GM12878 (cell line): ENCODE measurements around the gene CAMK2D. TPM values are rescaled to one million over a fixed set of nuclear protein-coding genes. Genes with fewer than 3 reads are reported as not detected.

ENCODE experiments used
- ATAC-seq: fragments of 200-7000 bp; cut with Tn5 transposase; 3 replicates; pipeline ENCODE4 v1.9.1; 2020; ENCODE audit warnings: mild to moderate bottlenecking, moderate library complexity
- BruUV-seq: library from RNA; stranded (reverse); fragments of 400-500 nt; replicated peaks from 2 replicates; lab custom pipeline; 2021; lab: Mats Ljungman, UMichigan
- CTCF ChIA-PET: fragments of 300-600 bp; sonication (Branson Sonifier 250); formaldehyde crosslinking; extraction: SDS; loops from one replicate; lab custom pipeline; 2021; ENCODE audit warnings: inconsistent platforms; lab: Yijun Ruan, JAX
- POLR2A ChIA-PET: fragments of 350-600 bp; formaldehyde crosslinking; extraction: SDS; loops from one replicate; lab custom pipeline; 2021; ENCODE audit warnings: inconsistent platforms; lab: Charles Lee
- RAD21 ChIA-PET: fragments of 300-600 bp; sonication (Branson Sonifier 250); formaldehyde crosslinking; loops from one replicate; lab custom pipeline; 2023; ENCODE audit warnings: antibody characterized with exemption; ENCODE audit not compliant: unreplicated experiment; lab: Charles Lee
- SMC1A ChIA-PET: fragments of 300-600 bp; sonication (Branson Sonifier 250); formaldehyde crosslinking; loops from one replicate; lab custom pipeline; 2023; ENCODE audit not compliant: unreplicated experiment, uncharacterized antibody; lab: Charles Lee
- DNase-seq: peaks from one replicate; pipeline ENCODE4 v3.0.0-alpha.2; 2011; ENCODE audit warnings: low read depth, low spot score
- FAIRE-seq: peaks from 3 replicates; lab custom pipeline; 2011; peaks lifted over from hg19 to GRCh38; lab: Jason Lieb, UNC
- H2AFZ ChIP-seq: 2 replicates; pipeline ENCODE4 v1.6.0; 2011; ENCODE audit warnings: low read depth, low read length, control low read depth; ENCODE audit not compliant: control insufficient read depth
- H3K27ac ChIP-seq: 2 replicates; pipeline ENCODE4 v1.5.1; 2011; ENCODE audit warnings: control low read depth; ENCODE audit not compliant: control insufficient read depth, insufficient read depth
- H3K27me3 ChIP-seq, 2 experiments: replicated peaks in 1 of 2; 2 replicates each; pipeline versions ENCODE4 v1.6.0 to v1.6.1; 2011; ENCODE audit warnings: low read length in 1 of 2; ENCODE audit not compliant: control insufficient read depth in 2 of 2, insufficient read depth in 2 of 2
- H3K36me3 ChIP-seq, 2 experiments: 2 replicates each; pipeline ENCODE4 v1.5.1; 2011; ENCODE audit warnings: low read length in 1 of 2; ENCODE audit not compliant: control insufficient read depth in 2 of 2, insufficient read depth in 2 of 2
- H3K4me1 ChIP-seq: 2 replicates; pipeline ENCODE4 v1.6.1; 2011; ENCODE audit warnings: mild to moderate bottlenecking, low read length, moderate library complexity, mixed read lengths; ENCODE audit not compliant: control insufficient read depth, insufficient read depth
- H3K4me2 ChIP-seq: 2 replicates; pipeline ENCODE4 v1.6.0; 2011; ENCODE audit warnings: control low read depth; ENCODE audit not compliant: control insufficient read depth, insufficient read depth
- H3K4me3 ChIP-seq: fragments of 200-600 bp; sonication (generic); 2 replicates; pipeline ENCODE4 v1.5.1; 2016
- H3K79me2 ChIP-seq: 2 replicates; pipeline ENCODE4 v1.6.0; 2011; ENCODE audit warnings: low read length; ENCODE audit not compliant: control insufficient read depth, insufficient read depth
- H3K9ac ChIP-seq: 2 replicates; pipeline ENCODE4 v1.8.0; 2011; ENCODE audit warnings: low read length, control low read depth, mixed read lengths; ENCODE audit not compliant: control insufficient read depth, insufficient read depth
- H3K9me3 ChIP-seq: replicated peaks from 3 replicates; pipeline ENCODE4 v1.5.1; 2011; ENCODE audit warnings: mild to moderate bottlenecking, low read length; ENCODE audit not compliant: control insufficient read depth, insufficient read depth
- H4K20me1 ChIP-seq: 2 replicates; pipeline ENCODE4 v1.6.0; 2011; ENCODE audit not compliant: control insufficient read depth, insufficient read depth
- CHD2 ChIP-seq: IDR thresholded peaks from 2 replicates; pipeline ENCODE4 v1.6.1; 2011; ENCODE audit warnings: low read depth, low read length, improper control_type of control experiment, borderline replicate concordance
- CTCF ChIP-seq, 3 experiments: IDR thresholded peaks in 2 of 3; conservative IDR thresholded peaks in 1 of 3; 2 replicates each; pipeline ENCODE4 v1.5.1; 2011; ENCODE audit warnings: low read depth in 3 of 3, low read length in 3 of 3, mild to moderate bottlenecking in 3 of 3, control low read depth in 2 of 3, moderate library complexity in 2 of 3, inconsistent platforms in 1 of 3, mixed read lengths in 1 of 3; ENCODE audit not compliant: control insufficient read depth in 2 of 3, insufficient read depth in 1 of 3; ENCODE audit errors: extremely low read depth in 1 of 3
- ESRRA ChIP-seq: IDR thresholded peaks from 2 replicates; pipeline ENCODE4 v1.6.1; 2012; ENCODE audit warnings: mild to moderate bottlenecking, low read length, improper control_type of control experiment
- FOXM1 ChIP-seq: IDR thresholded peaks from 2 replicates; pipeline ENCODE4 v1.6.1; 2012; ENCODE audit warnings: low read depth, mild to moderate bottlenecking, inconsistent platforms, low read length, moderate library complexity
- NFIC ChIP-seq: IDR thresholded peaks from 2 replicates; pipeline ENCODE4 v1.6.1; 2012; ENCODE audit warnings: low read depth, mild to moderate bottlenecking, inconsistent platforms, low read length, moderate library complexity
- NFXL1 ChIP-seq: fragments of 450-650 bp; IDR thresholded peaks from 2 replicates; pipeline ENCODE4 v1.6.1; 2017; ENCODE audit warnings: antibody characterized with exemption, mild to moderate bottlenecking, borderline replicate concordance
- PAX8 ChIP-seq: fragments of 450-650 bp; IDR thresholded peaks from 2 replicates; pipeline ENCODE4 v1.6.1; 2017; ENCODE audit warnings: mild to moderate bottlenecking, moderate library complexity
- PKNOX1 ChIP-seq: fragments of 450-650 bp; IDR thresholded peaks from 2 replicates; pipeline ENCODE4 v1.6.1; 2016; ENCODE audit warnings: mild to moderate bottlenecking
- SIN3A ChIP-seq: IDR thresholded peaks from 2 replicates; pipeline ENCODE4 v1.6.1; 2012; ENCODE audit warnings: low read depth, low read length, improper control_type of control experiment
- TARDBP ChIP-seq: IDR thresholded peaks from 2 replicates; pipeline ENCODE4 v1.6.1; 2016; ENCODE audit warnings: borderline replicate concordance
- TBL1XR1 ChIP-seq: IDR thresholded peaks from 2 replicates; pipeline ENCODE4 v1.6.1; 2012; ENCODE audit warnings: low read depth, low read length, improper control_type of control experiment
- ZBTB11 ChIP-seq: fragments of 450-650 bp; formaldehyde crosslinking; IDR thresholded peaks from 2 replicates; pipeline ENCODE4 v1.5.0; 2022; ENCODE audit warnings: mild to moderate bottlenecking, missing genetic modification characterization
- WGBS: methylation state at CpG from one replicate; pipeline ENCODE4 v1.1.6; 2016; ENCODE audit warnings: low lambda C conversion rate; ENCODE audit not compliant: insufficient replicate concordance, insufficient coverage; ENCODE audit errors: missing lambda C conversion rate; 5-methylcytosine and 5-hydroxymethylcytosine counted together
- in situ Hi-C: fragments of 300-500 bp; cut with MboI; formaldehyde crosslinking; loops from 9 replicates; pipeline ENCODE4 v1.14.3; 2018; ENCODE audit warnings: mixed read lengths
- intact Hi-C: fragments of 100-400 bp; cut with micrococcal nuclease; formaldehyde crosslinking; loops from one replicate; pipeline ENCODE4 v1.14.2; 2022; ENCODE audit not compliant: unreplicated experiment
- polyA plus RNA-seq, 11 experiments: library from polyadenylated mRNA; depleted of rRNA in 4 of 11; unstranded in 6 of 11; stranded (reverse) in 5 of 11; fragments of >200 nt; fragmentation: Nextera tagmentation in 4 of 11; fragmentation: Illumina TruSeq in 1 of 11; extraction: Ambion mirVana in 4 of 11; extraction: Trizol in 1 of 11; gene quantifications; 1 replicate in 1 of 11; 2 replicates in 10 of 11; pipeline versions ENCODE4 v1.2.1 to v1.2.3, GENCODE V29; 2011 to 2016; ENCODE audit warnings: inconsistent platforms in 2 of 11, missing spikeins in 2 of 11, low read depth in 1 of 11
- total RNA-seq, 4 experiments: library from RNA; depleted of rRNA in 3 of 4; stranded (reverse); fragments of >200 nt in 3 of 4; fragmentation: Illumina TruSeq in 1 of 4; extraction: Trizol in 1 of 4; gene quantifications; 2 replicates each; pipeline versions ENCODE4 v1.2.1 to v1.2.3, GENCODE V29; 2013 to 2021
- TF ChIP-seq, protein P1 (sequence below): fragments of 450-650 bp; IDR thresholded peaks from 2 replicates; pipeline ENCODE4 v1.6.1; 2018; ENCODE audit warnings: borderline replicate concordance, mild to moderate bottlenecking; ENCODE audit not compliant: partially characterized antibody

Gene CAMK2D
- total and polyA plus RNA-seq, 10 of the 15 experiments (the other 5 are each of a cell fraction or from before 2014, with no cell fraction given), result 6.9 to 88.5 (median 12.9) TPM

- ChIA-PET RAD21 (interaction anchor here (1.1 to 1.7 kb wide), 2 partner anchors 12 to 55 kb away, joined by 3 read pairs; no protein-coding TSS in a partner anchor), CTCF (interaction anchor here (1.1 to 6.7 kb wide), 2 partner anchors 9 to 19 kb away, joined by 4 to 85 read pairs; no protein-coding TSS in a partner anchor), POLR2A (interaction anchor here (0.7 kb wide), 1 partner anchor 107 kb away, joined by 3 read pairs; no protein-coding TSS in a partner anchor), SMC1A (interaction anchor here (0.7 to 1.8 kb wide), 5 partner anchors 9 to 77 kb away, joined by 3 to 8 read pairs (median 5); no protein-coding TSS in a partner anchor)
- Histone ChIP-seq H3K9ac (no peak overlapping the region), H3K4me1 (peaks cover 20% of the 10 kb centered on the region), H3K9me3 (no peaks in the 10 kb centered on the region; the same call in 1 of the 3 replicates), H3K4me2 (no peak overlapping the region), H3K79me2 (peaks cover 3% of the 10 kb centered on the region; the same call in 1 of the 2 replicates), H2AFZ (no peak overlapping the region), H3K27ac (no peak overlapping the region), H3K36me3 (peaks cover 1 to 3% of the 10 kb centered on the region in 2 experiments; a peak in 2 of 4 replicates), H4K20me1 (no peaks in the 10 kb centered on the region), H3K4me3 (no peak overlapping the region), H3K27me3 (no peaks in the 10 kb centered on the region)
- FAIRE-seq (no peak), DNase-seq (no peak), ATAC-seq (no peak)
- no TSS peak for BruUV-seq
- 88% methylated on average over 5 of the region's 5 CpGs for WGBS
- TF ChIP-seq NFIC, result no peak
- TF ChIP-seq FOXM1, result no peak
- TF ChIP-seq, protein P1, sequence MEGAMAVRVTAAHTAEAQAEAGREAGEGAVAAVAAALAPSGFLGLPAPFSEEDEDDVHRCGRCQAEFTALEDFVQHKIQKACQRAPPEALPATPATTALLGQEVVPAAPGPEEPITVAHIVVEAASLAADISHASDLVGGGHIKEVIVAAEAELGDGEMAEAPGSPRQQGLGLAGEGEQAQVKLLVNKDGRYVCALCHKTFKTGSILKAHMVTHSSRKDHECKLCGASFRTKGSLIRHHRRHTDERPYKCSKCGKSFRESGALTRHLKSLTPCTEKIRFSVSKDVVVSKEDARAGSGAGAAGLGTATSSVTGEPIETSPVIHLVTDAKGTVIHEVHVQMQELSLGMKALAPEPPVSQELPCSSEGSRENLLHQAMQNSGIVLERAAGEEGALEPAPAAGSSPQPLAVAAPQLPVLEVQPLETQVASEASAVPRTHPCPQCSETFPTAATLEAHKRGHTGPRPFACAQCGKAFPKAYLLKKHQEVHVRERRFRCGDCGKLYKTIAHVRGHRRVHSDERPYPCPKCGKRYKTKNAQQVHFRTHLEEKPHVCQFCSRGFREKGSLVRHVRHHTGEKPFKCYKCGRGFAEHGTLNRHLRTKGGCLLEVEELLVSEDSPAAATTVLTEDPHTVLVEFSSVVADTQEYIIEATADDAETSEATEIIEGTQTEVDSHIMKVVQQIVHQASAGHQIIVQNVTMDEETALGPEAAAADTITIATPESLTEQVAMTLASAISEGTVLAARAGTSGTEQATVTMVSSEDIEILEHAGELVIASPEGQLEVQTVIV, result no peak
- no peak for TF ChIP-seq NFXL1
- TF ChIP-seq TARDBP, result no peak
- TF ChIP-seq PKNOX1, result no peak
- TF ChIP-seq TBL1XR1, result no peak
- TF ChIP-seq CHD2, result no peak
- no peak for TF ChIP-seq CTCF (IDR thresholded peaks at IDR 0.05 in 2 of 3, conservative IDR thresholded peaks at IDR 0.05 in 1 of 3; ENCODE audit: control insufficient read depth in 2 of 3, extremely low read depth in 1 of 3, insufficient read depth in 1 of 3, low read depth in 3 of 3, low read length in 3 of 3)
- no peak for TF ChIP-seq ESRRA
- no peak for TF ChIP-seq SIN3A
- no peak for TF ChIP-seq PAX8
- no peak for TF ChIP-seq ZBTB11 (CRISPR knock-in tag)
- intact Hi-C loops, result no loop called here
- in situ Hi-C loops, result no loop called here
These were observed 201.6 kb downstream of the CAMK2D start for GRCh38 chr4:113559947-113560346.
